ENCODE data around the gene LARP1. TPM values are rescaled to one million over a fixed set of nuclear protein-coding genes. Genes with fewer than 3 reads are reported as not detected.

The LARP1 gene
- total and polyA plus RNA-seq, 10 of the 15 experiments (the other 5 are each of a cell fraction or from before 2014, with no cell fraction given), result 22.6 to 227 (median 60.8) TPM

DNA sequence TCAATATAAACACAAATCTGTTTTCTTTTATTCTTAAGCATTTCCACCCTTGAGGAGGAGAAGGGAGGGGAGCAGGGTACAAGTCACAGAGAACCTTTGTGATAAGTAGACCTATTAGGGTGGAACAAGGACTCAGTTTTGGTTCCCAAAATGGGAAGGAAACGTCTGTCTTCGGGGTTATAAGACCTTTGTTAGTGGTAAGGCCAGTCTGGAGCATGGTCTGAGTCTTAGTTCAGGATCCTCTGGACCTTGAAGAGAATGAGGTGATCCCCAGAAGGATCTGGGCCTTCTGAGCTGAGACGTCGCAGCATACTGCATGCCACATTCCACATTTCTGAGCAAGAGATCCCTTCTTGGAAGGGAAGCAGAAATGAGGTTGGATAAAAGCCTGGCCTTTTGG lies 58.0 kb downstream of the LARP1 start:
- SMC1A ChIA-PET (ENCODE audit: uncharacterized antibody, unreplicated experiment), result no interaction called here
- TF ChIP-seq BMI1 (IDR thresholded peaks at IDR 0.05; ENCODE audit: borderline replicate concordance) (no peak), PAX8 (IDR thresholded peaks at IDR 0.05) (no peak), SMAD1 (IDR thresholded peaks at IDR 0.05; ENCODE audit: low read depth, partially characterized antibody) (no peak), WRNIP1 (IDR thresholded peaks at IDR 0.05; ENCODE audit: borderline replicate concordance, low read depth, low read length) (no peak), TCF3 (IDR thresholded peaks at IDR 0.05; ENCODE audit: borderline replicate concordance, insufficient read depth, low read depth, low read length) (no peak)
- Histone ChIP-seq H3K36me3 (ENCODE audit: control insufficient read depth in 2 of 2, insufficient read depth in 2 of 2, low read length in 1 of 2) (peaks cover 32 to 59% of the 10 kb centered on the region in 2 experiments), H3K9ac (ENCODE audit: control insufficient read depth, insufficient read depth, low read length) (no peak overlapping the region), H3K27ac (ENCODE audit: control insufficient read depth, insufficient read depth) (no peak overlapping the region), H3K4me2 (ENCODE audit: control insufficient read depth, insufficient read depth) (no peak overlapping the region), H3K27me3 (replicated peaks in 1 of 2; ENCODE audit: control insufficient read depth in 2 of 2, insufficient read depth in 2 of 2, low read length in 1 of 2) (no peaks in the 10 kb centered on the region), H2AFZ (ENCODE audit: control insufficient read depth, low read depth, low read length) (no peak overlapping the region), H3K79me2 (ENCODE audit: control insufficient read depth, insufficient read depth, low read length) (no peaks in the 10 kb centered on the region), H3K9me3 (replicated peaks; ENCODE audit: control insufficient read depth, insufficient read depth, low read length) (no peaks in the 10 kb centered on the region), H3K4me3 (no peak overlapping the region), H3K4me1 (ENCODE audit: control insufficient read depth, insufficient read depth, low read length) (no peaks in the 10 kb centered on the region), H4K20me1 (ENCODE audit: control insufficient read depth, insufficient read depth) (no peaks in the 10 kb centered on the region)
- intact Hi-C loops (cut with micrococcal nuclease; ENCODE audit: unreplicated experiment) (loop anchor here (5.0 kb wide), 1 partner anchor 56 kb away; the partner anchor contains the start of gene LARP1), in situ Hi-C loops (cut with MboI) (loop anchor here (5.0 kb wide), 1 partner anchor 166 kb away; no protein-coding TSS in a partner anchor)
- WGBS (ENCODE audit: insufficient coverage, insufficient replicate concordance, low lambda C conversion rate, missing lambda C conversion rate), result 51% methylated on average over 4 of the region's 4 CpGs
- no peak for FAIRE-seq
- RAD21 ChIA-PET (ENCODE audit: unreplicated experiment), result no interaction called here
- ATAC-seq, result no peak
- no TSS peak for BruUV-seq (replicated peaks)
- POLR2A ChIA-PET, result no interaction called here
- CTCF ChIA-PET, result no interaction called here
- no peak for DNase-seq (ENCODE audit: low read depth, low spot score)

DNA sequence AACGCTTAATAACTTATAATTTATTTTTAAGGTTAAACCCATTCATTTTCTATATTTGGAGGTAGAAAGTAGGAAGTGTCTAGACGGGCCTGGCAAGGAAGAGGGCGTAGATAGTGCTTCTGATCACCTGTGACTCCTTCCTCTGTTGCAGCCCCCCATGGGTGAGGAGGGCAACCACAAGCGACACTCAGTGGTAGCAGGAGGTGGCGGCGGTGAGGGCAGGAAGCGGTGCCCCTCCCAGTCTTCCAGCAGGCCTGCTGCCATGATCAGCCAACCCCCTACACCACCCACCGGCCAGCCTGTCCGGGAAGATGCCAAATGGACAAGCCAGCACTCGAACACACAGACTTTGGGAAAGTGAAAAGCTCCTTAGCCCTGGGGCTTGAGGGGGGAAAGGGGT lies 58.6 kb downstream of the LARP1 start:
- intact Hi-C loops (cut with micrococcal nuclease; ENCODE audit: unreplicated experiment), result loop anchor here (5.0 kb wide), 1 partner anchor 56 kb away; the partner anchor contains the start of gene LARP1
- TF ChIP-seq HDGF (IDR thresholded peaks at IDR 0.05) (no peak), PML (IDR thresholded peaks at IDR 0.05; ENCODE audit: low read length) (no peak), EZH2 (IDR thresholded peaks at IDR 0.05; ENCODE audit: borderline replicate concordance, control insufficient read depth, low read depth, low read length) (no peak), HCFC1 (IDR thresholded peaks at IDR 0.05; ENCODE audit: low read length) (no peak), ATF7 (IDR thresholded peaks at IDR 0.05; ENCODE audit: low read depth) (no peak), SRF (IDR thresholded peaks at IDR 0.05; ENCODE audit: low read depth in 2 of 2, low read length in 2 of 2) (no peak)
- TF ChIP-seq, protein P1, sequence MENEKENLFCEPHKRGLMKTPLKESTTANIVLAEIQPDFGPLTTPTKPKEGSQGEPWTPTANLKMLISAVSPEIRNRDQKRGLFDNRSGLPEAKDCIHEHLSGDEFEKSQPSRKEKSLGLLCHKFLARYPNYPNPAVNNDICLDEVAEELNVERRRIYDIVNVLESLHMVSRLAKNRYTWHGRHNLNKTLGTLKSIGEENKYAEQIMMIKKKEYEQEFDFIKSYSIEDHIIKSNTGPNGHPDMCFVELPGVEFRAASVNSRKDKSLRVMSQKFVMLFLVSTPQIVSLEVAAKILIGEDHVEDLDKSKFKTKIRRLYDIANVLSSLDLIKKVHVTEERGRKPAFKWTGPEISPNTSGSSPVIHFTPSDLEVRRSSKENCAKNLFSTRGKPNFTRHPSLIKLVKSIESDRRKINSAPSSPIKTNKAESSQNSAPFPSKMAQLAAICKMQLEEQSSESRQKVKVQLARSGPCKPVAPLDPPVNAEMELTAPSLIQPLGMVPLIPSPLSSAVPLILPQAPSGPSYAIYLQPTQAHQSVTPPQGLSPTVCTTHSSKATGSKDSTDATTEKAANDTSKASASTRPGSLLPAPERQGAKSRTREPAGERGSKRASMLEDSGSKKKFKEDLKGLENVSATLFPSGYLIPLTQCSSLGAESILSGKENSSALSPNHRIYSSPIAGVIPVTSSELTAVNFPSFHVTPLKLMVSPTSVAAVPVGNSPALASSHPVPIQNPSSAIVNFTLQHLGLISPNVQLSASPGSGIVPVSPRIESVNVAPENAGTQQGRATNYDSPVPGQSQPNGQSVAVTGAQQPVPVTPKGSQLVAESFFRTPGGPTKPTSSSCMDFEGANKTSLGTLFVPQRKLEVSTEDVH (IDR thresholded peaks at IDR 0.05; ENCODE audit: low read depth, partially characterized antibody), result no peak
- TF ChIP-seq, protein P2, sequence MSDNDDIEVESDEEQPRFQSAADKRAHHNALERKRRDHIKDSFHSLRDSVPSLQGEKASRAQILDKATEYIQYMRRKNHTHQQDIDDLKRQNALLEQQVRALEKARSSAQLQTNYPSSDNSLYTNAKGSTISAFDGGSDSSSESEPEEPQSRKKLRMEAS (IDR thresholded peaks at IDR 0.05; ENCODE audit: low read depth, low read length), result no peak

More for the DNA sequence above, 58.6 kb downstream of the LARP1 start:
- in situ Hi-C loops (cut with MboI), result loop anchor here (5.0 kb wide), 1 partner anchor 166 kb away; no protein-coding TSS in a partner anchor
- Histone ChIP-seq H3K9me3 (replicated peaks; ENCODE audit: control insufficient read depth, insufficient read depth, low read length) (no peaks in the 10 kb centered on the region), H3K36me3 (ENCODE audit: control insufficient read depth in 2 of 2, insufficient read depth in 2 of 2, low read length in 1 of 2) (peaks cover 28 to 59% of the 10 kb centered on the region in 2 experiments), H3K79me2 (ENCODE audit: control insufficient read depth, insufficient read depth, low read length) (no peaks in the 10 kb centered on the region), H3K4me2 (ENCODE audit: control insufficient read depth, insufficient read depth) (no peak overlapping the region), H3K27ac (ENCODE audit: control insufficient read depth, insufficient read depth) (no peak overlapping the region), H3K4me3 (no peak overlapping the region), H3K9ac (ENCODE audit: control insufficient read depth, insufficient read depth, low read length) (no peak overlapping the region), H3K27me3 (replicated peaks in 1 of 2; ENCODE audit: control insufficient read depth in 2 of 2, insufficient read depth in 2 of 2, low read length in 1 of 2) (no peaks in the 10 kb centered on the region), H4K20me1 (ENCODE audit: control insufficient read depth, insufficient read depth) (no peaks in the 10 kb centered on the region), H2AFZ (ENCODE audit: control insufficient read depth, low read depth, low read length) (no peak overlapping the region), H3K4me1 (ENCODE audit: control insufficient read depth, insufficient read depth, low read length) (no peaks in the 10 kb centered on the region)
- no peak for DNase-seq (ENCODE audit: low read depth, low spot score)
- WGBS (ENCODE audit: insufficient coverage, insufficient replicate concordance, low lambda C conversion rate, missing lambda C conversion rate), result 43% methylated on average over 10 of the region's 10 CpGs
- POLR2A ChIA-PET, result no interaction called here
- no peak for ATAC-seq
- SMC1A ChIA-PET (ENCODE audit: uncharacterized antibody, unreplicated experiment), result interaction anchor here (1.0 kb wide), 1 partner anchor 795 kb away, joined by 3 read pairs; no protein-coding TSS in a partner anchor
- RAD21 ChIA-PET (ENCODE audit: unreplicated experiment), result interaction anchor here (0.6 kb wide), 1 partner anchor 37 kb away, joined by 3 read pairs; no protein-coding TSS in a partner anchor
- no TSS peak for BruUV-seq (replicated peaks)
- CTCF ChIA-PET, result no interaction called here
- FAIRE-seq, result no peak

All from GM12878 (cell line).